NCI-H2227 treated with DMSO at 0.1 percent for 48 hours (cell line): Measurements from ENCODE around the gene LARP6.
A peak's percentile ranks its signal among the peaks of the same experiment; 100 is the strongest.
"Not testable (repeated sequence)": the region's sequence is repeated elsewhere in the genome, so short reads cannot be mapped to it uniquely, and the experiment has no call there.

Experiments
- DNase-seq: peaks from one replicate; lab custom pipeline; 2025; lab: John Stamatoyannopoulos, UW

LARP6 gene

DNA sequence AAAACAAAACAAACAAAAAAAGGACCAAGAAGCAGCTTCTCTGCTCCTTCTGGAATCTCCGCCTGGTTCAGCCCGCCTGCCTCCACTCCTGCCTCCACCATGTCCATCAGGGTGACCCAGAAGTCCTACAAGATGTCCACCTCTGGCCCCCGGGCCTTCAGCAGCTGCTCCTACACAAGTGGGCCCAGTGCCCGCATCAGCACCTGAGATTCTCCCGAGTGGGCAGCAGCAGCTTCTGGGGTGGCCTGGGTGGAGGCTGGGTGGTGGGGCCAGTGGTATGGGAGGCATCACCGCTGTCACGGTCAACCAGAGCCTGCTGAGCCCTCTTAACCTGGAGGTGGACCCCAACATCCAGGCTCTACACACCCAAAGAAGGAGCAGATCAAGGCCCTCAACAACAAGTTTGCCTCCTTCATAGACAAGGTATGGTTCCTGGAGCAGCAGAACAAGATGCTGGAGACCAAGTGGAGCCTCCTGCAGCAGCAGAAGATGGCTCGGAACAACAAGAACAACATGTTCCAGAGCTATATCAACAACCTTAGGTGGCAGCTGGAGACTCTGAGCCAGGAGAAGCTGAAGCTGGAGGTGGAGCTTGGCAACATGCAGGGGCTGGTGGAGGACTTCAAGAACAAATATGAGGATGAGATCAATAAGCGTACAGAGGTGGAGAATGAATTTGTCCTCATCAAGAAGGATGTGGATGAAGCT lies 4.8 kb upstream of the LARP6 start:
- DNase-seq, result not testable (repeated sequence)

DNA sequence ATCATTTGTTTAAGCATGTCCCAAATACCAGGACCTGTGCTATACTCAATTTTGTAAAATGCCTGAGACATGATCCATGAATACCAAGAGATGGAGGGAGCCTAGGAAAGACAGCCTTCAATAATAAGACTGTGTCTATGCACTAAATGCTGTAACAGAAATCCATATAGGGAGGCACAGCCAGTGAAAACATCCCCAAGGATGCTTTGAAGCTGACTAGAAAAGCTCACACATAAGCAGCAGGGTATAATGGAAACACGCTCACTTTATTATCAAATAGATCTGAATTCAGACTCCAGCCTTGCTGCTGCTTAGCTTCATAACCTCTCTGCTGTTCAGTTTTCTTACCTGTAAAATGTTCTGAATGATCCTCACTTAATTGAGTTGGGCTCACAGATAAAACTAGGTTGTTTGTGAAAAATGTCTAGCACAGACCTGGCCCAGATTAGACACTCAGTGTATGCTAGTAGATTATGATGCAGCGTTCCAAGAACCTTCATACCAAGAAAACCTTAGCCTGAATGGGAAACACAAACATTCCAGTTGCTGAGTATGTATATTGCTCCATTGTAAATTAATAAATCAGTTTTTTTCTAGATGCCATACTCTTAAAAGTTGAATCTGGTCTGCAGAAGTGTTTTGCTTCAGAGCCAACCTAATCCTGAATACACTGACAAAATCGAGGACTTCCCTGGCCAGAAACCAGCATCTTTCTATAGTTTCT lies 3.8 kb upstream of the LARP6 start:
- DNase-seq, result no peak

DNA sequence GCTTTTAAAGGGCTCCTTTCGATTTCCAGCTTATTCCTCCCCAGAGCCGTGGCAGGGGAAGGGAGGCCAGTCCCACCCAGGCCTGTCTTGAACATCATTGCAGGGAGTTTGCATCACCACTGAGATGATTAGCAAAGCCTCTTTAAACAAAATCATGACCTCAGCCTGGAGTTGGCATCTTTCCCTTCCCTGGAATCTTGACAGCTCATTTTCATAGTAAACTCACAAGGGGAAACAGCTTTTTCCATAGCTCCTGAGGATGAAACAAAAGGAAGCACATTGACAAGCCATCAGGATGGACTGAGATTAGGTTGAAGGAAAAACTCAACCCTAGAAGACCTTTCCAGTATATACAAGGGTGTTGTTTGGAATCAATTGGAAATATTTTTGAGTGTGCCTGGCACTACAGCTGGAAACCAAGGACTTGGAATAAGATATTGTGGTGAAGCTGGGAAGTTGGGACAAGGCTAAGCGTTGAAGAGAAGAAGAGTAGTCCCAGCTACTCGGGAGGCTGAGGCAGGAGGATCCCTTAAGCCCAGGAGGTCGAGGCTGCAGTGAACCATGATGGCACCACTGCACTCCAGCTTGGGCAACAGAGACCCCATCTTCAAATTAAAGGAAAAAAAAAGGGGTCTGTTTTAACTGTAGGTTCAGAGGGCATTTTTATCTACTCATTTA lies 3.1 kb upstream of the LARP6 start:
- DNase-seq, result no peak

DNA sequence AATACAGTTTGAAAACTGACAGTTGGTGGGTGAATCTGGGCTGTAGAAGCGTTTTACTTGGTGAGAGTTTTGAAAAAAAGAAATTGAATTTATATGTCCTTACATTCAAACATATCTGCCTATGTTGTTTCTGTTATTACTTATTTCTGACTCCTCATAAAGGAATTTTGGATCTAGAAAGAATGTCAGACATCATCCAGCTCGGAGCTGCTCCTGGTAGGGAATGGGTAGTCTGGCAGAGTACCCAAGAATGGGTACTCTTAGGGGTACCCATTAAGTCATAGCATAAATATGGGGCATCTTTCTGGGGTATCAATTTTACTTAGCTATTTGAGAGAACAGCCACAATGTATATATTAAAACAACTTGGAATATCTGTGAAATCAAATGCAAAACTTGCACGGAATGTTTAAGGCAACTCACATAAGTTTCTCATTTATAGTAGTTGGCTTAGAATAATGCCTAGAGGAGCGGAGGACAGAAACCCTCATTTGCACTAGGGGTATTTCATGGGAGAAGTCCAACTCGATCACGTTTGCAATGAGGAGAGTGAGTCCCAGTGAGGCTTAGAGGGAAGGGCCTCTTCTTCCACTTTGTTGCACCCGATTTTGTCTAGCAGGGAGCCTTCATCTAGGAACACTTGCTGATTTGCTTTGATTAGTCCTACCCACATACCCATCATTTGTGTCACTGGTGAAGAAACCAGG lies 2.4 kb upstream of the LARP6 start:
- no peak for DNase-seq

DNA sequence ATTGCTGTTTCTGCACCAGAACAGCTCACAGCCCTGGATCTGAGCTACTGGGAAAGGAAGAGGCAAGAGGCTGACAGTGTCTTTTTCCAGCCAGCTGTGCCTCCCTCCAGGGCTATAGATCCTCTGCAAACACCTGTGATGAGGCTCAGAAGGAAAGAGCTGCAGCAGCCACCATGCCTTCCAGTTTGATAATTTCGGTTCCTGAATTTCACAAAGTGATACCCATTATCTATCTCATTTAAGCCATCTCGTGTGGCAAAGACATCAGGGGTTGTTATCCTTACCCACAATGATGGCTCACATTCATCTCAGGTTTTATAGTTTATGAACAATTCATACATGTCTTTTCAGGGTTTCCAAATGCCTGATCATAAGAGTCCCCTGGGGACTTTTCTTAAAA lies 1.8 kb upstream of the LARP6 start:
- no peak for DNase-seq

DNA sequence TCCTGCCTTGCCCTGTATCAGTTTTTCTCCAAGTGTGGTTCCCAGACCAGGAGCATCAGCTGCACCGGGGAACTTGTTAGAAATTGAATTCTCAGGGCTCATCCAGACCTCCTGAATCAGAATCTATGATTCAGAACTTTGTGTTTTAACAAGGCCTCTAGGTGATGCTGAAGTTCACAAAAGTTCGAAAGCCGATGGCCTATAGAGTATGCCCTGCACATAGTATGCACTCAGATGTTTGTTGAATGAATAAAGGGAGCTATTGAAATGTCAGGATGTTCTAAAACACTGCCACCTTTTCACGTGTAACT lies 664 bp upstream of the LARP6 start:
- no peak for DNase-seq

DNA sequence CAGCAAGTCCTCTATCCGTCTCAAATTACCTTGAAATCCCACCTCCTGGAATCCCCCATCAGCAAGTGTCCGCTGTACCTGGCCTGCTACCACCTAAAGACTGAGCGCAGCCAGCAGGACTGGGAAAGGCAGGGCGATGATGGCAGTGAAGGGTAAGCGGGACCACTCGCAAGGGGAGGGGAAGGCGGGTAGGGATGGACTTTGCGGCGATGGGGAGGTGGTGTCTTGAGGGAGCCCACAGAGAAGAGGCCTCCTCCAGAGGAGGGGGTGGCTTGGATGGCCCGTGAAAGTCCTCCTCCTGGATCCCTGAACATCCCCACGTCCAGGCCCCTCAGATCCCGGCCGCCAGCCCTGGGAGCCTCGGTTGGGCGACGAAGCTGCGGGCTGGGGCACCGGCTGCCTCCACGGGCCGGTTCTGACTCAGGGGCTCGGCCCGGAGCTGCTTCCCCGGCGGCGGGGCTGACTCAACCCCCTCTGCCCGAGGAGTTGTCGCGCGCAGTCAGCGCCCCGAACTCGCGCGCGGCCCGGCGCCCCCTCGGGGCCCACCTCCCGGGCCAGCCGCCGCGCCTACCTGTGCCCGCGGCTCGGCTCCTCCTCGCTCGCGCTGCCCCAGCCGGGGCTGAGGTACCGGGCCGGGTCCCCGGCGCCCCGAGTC lies 512 bp downstream of the LARP6 start:
- peak; percentile 14 for DNase-seq

DNA sequence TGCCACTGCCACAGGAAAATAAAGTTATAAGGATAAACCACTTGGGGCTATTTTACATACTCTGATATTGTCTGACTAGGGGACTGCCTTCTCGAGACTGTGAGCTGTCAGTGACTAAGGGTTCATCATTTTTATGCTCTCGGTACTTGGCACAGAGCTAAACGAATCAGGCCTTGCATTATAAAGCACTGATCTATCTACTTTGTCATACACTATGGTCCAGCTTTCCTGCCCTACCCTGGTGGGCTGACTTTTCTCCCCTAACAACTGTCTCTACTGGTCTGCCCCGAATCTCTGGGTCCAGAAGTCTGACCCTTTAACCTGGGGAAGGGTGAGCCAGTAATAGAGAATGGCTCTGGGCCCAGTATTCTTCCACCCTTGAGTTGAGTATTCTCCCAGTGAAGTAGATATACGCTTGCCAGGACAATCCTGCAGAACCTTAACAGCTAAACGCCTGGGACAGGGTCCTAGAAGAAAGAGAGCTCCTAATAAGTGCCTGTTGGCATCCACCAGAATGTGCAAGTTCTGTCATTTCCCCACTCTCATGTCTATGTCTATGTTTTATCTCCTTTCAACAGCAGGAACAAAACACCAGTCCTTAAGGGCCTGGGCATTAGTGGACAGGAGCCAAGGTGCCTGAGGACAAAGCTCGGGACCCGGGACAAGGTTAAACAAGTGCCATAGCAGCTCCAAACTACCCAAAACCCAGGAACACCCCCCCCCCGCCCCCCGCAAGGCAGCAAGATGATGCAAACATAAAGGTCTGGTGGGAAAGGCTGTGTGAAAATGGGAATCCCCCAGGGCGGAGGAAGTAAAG lies 1.2 kb downstream of the LARP6 start:
- DNase-seq, result no peak

DNA sequence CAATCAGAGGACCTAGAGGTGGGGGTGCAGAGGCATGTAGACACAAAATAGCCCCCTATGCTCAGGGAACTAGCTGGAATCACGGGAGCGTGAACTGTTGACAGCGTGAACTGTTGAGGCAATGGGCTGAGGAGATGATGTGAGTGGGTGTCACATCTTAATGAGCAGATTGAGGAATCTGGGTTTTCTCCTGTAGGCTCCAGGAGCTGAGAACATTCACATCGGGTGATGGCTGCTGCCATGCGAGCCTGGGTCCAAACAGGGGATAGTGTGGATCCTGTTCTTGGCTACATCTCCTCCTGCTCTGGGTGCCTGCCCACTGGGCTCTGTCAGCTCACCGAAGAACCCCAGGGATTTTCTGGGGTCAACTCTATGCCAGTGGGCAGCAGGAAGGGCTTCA lies 2.1 kb downstream of the LARP6 start:
- no peak for DNase-seq

DNA sequence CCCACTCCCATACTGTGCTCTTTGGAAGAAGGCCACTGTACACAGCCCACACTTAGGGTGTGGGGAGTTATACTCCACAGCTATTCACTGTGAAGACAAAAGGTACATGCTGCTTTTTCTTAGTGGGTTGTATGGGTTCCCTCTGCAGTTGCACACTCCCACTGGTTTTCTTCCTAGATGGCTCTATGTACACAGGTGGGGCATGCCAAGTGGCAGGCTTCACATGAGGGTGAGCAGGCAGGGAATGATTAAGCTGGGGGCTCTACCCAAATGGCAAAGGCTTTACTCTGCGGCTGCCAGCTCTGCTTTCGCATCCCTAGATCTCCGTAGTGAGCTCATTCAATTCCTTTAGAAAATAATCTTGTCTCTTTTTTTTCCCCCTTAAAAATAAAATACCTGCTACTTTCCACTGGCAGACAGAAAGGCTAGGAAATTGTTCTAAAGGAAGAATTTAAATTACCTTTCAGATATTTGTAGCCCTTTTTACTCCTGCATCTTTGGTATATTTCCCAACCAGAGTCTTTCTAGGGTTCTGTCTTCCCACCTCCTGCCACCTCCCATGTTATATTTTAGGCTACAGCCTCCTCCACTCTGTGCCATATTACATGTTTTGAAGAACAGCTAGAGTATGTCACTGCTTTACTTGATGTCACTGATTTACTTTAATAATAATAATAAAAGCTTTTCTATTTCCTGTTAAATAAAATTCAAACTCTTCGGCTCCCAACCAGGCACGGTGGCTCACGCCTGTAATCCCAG lies 8.2 kb downstream of the LARP6 start:
- DNase-seq, result no peak

DNA sequence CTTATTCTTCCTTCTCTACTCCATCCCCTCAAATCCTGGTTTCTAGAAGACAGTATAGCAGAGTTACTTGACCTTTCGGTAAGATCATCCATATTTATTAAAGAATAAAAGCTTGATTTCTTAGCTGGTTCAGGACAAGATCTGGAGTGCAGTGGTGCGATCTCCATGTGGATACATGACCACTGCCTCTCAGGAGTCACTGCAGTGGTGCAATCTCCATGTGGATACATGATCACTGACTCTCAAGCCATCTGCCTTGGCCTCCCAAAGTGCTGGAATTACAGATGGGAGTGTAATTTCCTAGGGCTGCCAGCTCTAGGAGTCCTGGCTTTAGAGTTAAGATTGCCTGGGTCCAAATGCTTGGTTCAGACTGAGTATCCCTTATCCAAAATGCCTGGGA lies 16.5 kb downstream of the LARP6 start:
- DNase-seq, result no peak

DNA sequence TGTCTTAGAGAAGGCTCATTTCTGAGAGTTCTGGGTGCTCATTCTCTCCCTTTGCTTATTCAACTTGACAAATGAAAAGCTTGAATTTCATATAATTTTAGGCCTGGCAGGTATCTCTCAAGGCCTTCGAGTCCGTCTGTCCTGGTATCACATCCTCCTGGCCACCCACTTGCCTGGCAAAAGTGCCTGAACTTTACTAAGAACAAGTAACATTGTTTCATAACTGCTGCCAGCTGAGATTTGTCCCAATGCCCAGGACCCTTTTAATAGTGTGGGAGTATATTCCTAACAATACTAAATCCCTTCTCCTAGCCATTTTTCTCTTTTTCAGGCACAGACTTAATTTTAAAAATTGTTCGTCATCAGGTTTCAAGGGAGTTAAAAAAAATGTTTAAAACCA lies 18.1 kb downstream of the LARP6 start:
- DNase-seq, result no peak

DNA sequence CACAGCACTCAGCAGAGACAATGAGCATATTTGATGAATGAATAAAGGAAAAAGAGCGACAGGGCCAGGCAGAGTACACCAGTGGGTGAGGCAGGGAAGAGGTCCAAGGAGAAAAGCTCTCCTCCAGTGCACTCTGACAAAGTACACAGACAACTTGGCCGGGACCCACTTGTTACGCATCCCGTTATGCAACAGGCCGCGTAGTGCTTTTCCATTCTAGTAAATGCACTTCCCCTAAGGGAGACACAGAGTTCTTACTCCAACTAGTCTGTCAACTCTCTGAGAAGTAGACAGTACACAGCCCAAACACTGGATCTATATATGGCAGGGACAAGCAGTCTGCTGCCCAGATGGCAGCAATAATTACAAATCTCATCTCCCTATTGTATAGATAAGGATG lies 18.5 kb downstream of the LARP6 start:
- DNase-seq, result no peak

DNA sequence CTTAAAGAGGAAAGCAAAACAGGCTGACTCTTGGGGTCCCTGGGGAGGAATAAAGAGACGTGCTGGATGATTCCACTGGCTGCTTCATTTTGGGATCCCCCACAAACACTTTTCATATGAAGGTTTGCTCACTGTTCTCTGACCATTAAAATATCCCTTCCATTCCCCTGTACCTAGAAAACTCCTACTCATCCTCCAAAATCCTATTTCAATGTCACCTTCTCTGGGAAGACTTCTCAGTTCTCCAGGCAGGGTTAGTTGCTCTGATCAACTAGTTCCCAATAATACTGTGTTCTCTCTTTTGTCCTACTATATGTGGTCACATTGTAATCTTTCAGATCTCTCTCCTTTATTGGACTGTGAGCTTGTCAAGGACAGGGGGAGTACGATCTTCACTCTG lies 19.0 kb downstream of the LARP6 start:
- DNase-seq, result no peak

DNA sequence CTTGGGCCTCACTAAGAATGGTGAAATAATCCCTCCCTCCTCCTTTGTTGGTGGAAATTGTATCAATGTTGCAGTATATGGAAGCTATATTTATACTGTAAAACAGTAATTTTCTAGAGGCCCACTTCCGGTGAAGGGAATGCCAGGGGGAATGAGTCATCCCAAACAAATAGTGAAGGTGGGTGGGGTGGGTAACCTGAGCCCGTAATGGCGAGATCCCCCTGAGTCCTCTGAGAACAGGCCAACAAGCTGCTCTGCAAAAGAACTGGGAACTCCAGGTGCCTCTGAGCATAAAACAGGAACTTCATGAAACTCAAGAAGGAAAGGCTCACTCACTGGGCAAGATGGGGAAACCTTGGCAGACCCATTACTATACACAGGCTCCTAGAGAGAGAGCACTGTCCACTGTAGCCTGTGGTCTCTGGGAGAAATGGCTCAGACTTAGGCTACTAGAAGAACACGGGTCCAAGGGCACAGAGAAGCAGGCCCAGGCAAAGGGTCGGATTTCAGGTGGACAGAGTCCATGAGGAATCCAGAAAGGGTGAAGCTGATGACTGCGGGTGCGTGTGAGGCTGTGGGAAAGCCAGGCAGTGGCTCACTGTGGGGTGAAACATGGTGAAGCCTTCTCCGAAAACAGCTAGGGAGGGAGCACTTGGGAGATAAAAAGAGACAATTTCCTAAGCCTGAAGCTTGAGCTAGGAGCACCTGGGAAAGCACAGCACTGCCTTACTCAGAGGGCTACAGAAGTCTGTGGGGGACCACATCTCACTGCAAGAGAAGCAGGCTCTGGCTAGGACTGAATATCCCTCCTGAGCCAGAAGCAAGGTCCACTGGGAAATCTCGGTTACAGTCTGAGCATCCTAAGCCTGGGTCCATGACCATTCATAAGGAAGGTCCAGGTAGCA lies 19.8 kb downstream of the LARP6 start:
- DNase-seq, result peak; percentile 20

DNA sequence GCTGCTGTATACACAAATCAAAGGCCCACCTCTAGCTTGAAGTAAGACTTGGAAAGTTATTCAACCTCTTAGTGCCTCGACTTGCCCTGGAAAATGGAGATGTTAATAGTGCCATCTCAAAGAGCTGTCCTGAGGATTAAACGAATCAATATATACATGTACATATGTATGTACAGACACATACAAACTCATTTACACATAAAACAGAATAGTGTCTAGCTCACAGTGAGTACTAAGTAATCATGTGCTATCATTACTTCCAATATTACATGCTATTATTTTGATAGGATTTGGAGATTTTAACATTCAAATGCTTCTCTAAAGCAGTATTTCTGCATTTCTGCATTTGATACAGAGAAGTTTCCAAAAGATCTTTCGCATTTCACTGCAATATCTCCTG lies 20.5 kb downstream of the LARP6 start:
- no peak for DNase-seq

DNA sequence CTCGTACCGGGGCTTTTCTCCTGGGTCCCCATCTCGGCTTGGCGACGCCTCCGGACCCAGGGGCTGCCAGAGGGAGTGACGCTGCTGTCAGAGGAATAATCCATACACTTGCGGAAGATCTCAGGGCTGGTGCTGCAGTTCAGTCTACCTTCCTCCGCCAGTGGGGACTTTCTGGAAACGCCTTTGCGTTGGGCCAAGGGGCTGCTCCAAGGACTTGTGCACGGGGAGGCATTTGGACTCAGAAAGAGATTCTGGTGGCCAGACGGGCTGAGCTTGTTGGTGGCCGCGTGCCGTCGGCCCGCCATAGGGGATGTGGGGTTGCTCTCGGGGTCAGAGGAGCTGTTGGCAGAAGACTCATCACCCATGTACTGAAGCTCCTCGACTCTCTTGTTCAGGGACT lies 21.8 kb downstream of the LARP6 start:
- DNase-seq, result no peak

DNA sequence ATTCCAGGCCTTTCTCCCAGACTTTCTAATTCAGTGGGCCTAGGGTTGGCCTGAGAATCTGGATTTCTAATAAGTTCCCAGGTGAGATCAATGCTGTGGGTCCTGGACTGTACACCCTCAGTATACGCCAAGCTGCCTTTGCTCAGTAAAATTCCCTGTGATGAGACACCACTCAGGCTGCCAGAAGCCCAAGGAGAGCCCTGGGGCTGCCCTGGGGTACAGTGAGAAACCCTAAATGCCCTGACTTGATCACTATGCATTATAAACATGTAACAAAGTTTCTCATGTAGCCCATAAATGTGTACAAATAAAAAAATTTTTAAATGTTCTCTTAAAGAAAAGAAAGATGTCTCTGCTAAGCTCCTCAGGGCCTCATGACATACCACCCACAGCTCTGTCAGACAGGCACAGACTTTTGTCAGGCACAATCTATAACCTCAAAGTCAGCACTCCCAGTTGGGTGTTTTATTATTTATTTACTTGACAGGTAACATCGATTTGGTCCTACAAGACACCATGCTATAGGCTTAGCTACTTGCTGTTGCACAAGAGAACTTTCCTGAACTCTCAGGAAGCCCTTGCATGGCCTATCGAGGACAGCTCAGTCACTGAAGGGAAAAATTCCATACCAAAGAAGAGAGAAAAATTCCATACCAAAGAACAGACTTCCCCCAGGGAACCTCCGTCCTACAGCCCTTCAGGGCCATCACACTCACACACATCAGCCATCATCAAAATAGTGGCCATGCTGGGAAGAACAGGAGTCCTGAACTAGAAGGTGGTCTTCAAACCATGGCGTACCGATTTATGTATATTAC lies 22.7 kb downstream of the LARP6 start:
- DNase-seq, result no peak

DNA sequence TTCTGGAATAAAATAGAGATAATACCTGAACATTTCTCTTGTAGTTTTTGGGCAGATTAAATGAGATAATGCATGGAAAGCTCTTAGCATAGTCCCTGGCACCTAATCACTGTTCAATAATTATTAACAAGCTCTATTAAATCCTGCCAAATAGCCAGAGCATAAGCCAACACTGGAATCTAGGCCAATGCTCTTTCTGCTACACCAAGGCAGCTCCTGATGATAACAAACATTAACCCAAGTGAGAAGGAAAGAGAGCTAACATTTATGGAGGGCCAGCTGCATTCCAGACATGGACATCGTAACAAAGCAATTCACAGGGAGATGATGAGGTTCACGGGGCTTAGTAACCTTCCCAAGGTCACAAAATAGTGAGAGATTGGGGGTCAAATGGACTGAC lies 23.3 kb downstream of the LARP6 start:
- DNase-seq, result no peak
